SH-SY5Y (cell line): ENCODE measurements around the gene WFIKKN1.

ENCODE experiments used
- GATA2 ChIP-seq: IDR thresholded peaks from 2 replicates; pipeline ENCODE4 v1.6.1; 2011; ENCODE audit warnings: mild to moderate bottlenecking, low read depth, low read length
- GATA3 ChIP-seq: IDR thresholded peaks from 2 replicates; pipeline ENCODE4 v1.6.1; 2011; ENCODE audit warnings: low read depth, mild to moderate bottlenecking, low read length, moderate library complexity

Gene WFIKKN1

DNA sequence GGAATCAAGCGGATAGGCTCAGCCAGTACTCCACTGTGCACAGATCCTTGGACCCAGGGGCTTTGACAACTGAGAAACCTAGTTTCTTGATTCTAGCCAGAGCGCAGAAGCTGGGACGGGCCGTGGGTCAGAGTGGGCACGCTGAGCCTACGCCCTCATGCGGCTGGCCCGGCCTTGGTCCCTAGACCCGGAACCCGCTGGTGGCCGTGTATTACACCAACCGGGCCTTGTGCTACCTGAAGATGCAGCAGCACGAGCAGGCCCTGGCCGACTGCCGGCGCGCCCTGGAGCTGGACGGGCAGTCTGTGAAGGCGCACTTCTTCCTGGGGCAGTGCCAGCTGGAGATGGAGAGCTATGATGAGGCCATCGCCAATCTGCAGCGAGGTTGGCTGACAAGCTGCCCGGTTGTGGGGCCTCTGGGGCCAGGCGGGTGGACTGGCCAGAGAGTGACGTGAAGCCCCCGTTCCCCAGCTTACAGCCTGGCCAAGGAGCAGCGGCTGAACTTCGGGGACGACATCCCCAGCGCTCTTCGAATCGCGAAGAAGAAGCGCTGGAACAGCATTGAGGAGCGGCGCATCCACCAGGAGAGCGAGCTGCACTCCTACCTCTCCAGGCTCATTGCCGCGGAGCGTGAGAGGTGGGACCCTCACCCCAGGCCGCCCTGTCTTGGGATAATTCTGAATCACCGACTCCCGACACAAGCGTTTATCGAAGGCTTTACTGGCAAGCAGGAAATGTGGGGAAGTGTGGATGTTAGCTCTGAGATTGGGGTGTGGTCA is 50.4 kb downstream of the WFIKKN1 start:
- TF ChIP-seq GATA3 (no peak), GATA2 (no peak)

DNA sequence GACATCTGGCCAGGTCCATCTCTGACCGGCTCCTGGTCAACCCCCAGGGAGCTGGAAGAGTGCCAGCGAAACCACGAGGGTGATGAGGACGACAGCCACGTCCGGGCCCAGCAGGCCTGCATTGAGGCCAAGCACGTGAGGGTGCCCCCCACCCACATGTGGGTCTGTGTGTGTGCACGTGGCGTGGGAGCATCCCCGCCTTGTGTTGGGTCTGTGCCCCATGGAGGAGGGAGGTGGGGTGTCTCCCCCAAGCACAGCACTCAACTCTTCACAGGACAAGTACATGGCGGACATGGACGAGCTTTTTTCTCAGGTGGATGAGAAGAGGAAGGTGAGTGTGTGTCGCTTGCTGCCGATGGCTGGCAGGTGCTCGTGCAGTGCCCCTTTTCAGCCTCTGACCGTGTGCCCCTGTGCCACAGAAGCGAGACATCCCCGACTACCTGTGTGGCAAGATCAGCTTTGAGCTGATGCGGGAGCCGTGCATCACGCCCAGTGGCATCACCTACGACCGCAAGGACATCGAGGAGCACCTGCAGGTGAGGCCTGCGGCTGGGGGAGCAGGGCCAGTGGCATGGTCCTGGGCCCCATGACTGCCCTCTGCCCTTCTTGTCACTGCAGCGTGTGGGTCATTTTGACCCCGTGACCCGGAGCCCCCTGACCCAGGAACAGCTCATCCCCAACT is 51.1 kb downstream of the WFIKKN1 start:
- no peak for TF ChIP-seq GATA2
- TF ChIP-seq GATA3 = no peak

DNA sequence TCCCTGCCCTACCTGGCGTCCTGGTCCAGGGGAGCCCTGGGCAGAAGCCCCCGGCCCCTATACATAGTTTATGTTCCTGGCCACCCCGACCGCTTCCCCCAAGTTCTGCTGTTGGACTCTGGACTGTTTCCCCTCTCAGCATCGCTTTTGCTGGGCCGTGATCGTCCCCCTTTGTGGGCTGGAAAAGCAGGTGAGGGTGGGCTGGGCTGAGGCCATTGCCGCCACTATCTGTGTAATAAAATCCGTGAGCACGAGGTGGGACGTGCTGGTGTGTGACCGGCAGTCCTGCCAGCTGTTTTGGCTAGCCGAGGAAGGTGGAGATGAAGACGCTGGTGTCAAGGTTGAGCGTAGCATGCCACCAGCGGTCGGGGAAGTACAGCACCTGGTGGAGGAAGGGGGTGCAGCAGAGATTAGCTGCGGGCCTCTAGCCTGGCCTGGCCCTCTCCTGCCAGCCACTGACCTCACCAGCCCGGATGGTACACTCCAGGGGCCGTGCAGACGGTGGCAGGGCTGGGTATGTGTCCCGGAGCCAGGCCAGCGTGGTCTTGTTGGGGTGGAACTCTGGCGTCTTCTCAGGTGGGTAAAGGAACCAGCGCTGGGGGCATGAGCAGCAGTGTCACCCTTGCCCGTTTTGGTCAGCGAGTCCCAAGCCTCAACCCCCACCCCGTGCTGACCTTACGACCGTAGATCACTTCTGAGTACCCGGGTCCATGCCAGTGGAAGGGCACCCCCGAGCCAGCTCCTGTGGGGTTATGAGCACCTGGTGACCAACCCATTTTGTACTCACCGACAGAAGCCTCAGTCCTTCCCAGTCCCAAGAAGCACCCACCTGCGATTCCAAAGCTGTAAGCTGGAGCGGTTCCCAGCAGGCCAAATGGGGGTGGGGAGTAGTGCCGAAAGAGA is 52.0 kb downstream of the WFIKKN1 start:
- TF ChIP-seq GATA3 = no peak
- no peak for TF ChIP-seq GATA2

DNA sequence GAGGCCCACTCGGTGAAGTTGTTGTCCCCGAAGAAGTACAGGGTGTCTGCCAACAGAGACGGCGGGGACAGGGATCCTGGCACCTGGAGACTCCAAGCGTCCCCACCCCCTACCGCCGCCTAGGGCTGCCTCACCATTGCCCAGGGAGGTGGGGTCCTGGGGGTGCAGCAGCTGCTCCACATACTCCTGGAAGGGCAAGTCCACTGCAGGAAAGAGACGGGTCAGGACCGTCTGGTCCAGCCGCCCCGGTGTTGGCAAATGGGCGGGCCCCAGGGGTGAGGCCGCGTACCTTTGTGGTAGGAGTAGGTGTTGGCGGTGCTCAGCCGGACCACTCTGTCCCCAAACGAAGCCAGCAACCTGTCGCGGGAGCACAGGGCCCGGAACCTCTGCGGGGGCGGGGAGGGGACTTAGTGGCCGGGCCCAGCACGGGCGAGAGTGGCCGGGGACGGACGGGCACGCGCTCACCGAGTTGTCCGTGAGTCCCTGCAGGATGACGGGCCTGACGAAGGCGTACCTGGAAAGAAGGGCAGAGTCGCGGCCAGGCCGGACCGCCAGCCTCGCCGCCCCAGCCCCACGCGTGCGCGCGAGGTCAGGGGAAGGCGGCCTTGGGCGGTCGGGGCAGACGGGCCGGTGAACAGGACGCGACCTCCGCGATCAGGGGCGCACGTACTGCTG is 52.7 kb downstream of the WFIKKN1 start:
- TF ChIP-seq GATA3 (no peak), GATA2 (no peak)
